Hepatocyte (in vitro differentiated cells): ENCODE measurements around the gene ITM2C. TPM values are rescaled to one million over a fixed set of nuclear protein-coding genes. Genes with fewer than 3 reads are reported as not detected.
A peak's percentile ranks its signal among the peaks of the same experiment; 100 is the strongest.

Experiments used
- DNase-seq: peaks from one replicate; pipeline ENCODE4 v3.0.0-alpha.2; 2016; ENCODE audit warnings: low spot score
- H2AFZ ChIP-seq: fragments of 200-600 bp; sonication (generic); 2 replicates; pipeline ENCODE4 v1.6.0; 2016; ENCODE audit warnings: antibody characterized with exemption, mild to moderate bottlenecking
- H3K27ac ChIP-seq: fragments of 200-600 bp; sonication (generic); 2 replicates; pipeline ENCODE4 v1.5.1; 2016; ENCODE audit warnings: mild to moderate bottlenecking
- H3K27me3 ChIP-seq: fragments of 200-600 bp; sonication (generic); 2 replicates; pipeline ENCODE4 v1.6.1; 2016
- H3K36me3 ChIP-seq: fragments of 200-600 bp; sonication (generic); replicated peaks from 2 replicates; pipeline ENCODE4 v1.5.1; 2016; ENCODE audit warnings: low read depth; ENCODE audit not compliant: insufficient read depth
- H3K4me1 ChIP-seq: fragments of 200-600 bp; sonication (generic); 2 replicates; pipeline ENCODE4 v1.5.1; 2016; ENCODE audit warnings: mild to moderate bottlenecking, moderate library complexity; ENCODE audit not compliant: insufficient read depth
- H3K4me2 ChIP-seq: fragments of 200-600 bp; sonication (generic); 2 replicates; pipeline ENCODE4 v1.6.0; 2016
- H3K4me3 ChIP-seq: fragments of 200-600 bp; sonication (generic); 2 replicates; pipeline ENCODE4 v1.5.1; 2016; ENCODE audit warnings: mild to moderate bottlenecking
- H3K79me2 ChIP-seq: fragments of 200-600 bp; sonication (generic); 2 replicates; pipeline ENCODE4 v1.6.0; 2017; ENCODE audit warnings: mild to moderate bottlenecking
- H3K9me2 ChIP-seq: fragments of 200-600 bp; sonication (generic); replicated peaks from 2 replicates; pipeline ENCODE4 v1.6.0; 2017; ENCODE audit warnings: mild to moderate bottlenecking; ENCODE audit not compliant: insufficient read depth
- H3K9me3 ChIP-seq: fragments of 200-600 bp; sonication (generic); 2 replicates; pipeline ENCODE4 v1.5.1; 2016; ENCODE audit warnings: low read depth, mild to moderate bottlenecking
- H4K20me1 ChIP-seq: fragments of 200-600 bp; sonication (generic); 2 replicates; pipeline ENCODE4 v1.6.0; 2016; ENCODE audit warnings: mild to moderate bottlenecking; ENCODE audit not compliant: insufficient read depth, poor library complexity, severe bottlenecking
- EZH2 ChIP-seq: fragments of 200-600 bp; sonication (generic); IDR thresholded peaks from 2 replicates; pipeline ENCODE4 v1.6.1; 2016; ENCODE audit warnings: antibody characterized with exemption, mild to moderate bottlenecking, borderline replicate concordance
- EZH2phosphoT487 ChIP-seq: fragments of 200-600 bp; sonication (generic); IDR thresholded peaks from one replicate; pipeline ENCODE4 v1.6.1; 2018; ENCODE audit warnings: antibody characterized with exemption, mild to moderate bottlenecking, low read depth, moderate library complexity; ENCODE audit not compliant: unreplicated experiment, severe bottlenecking
- whole genome bisulfite sequencing: methylation state at CpG from one replicate; pipeline ENCODE4 v1.1.6; 2016; ENCODE audit warnings: low lambda C conversion rate; ENCODE audit errors: missing lambda C conversion rate; 5-methylcytosine and 5-hydroxymethylcytosine counted together
- polyA plus RNA-seq: library from polyadenylated mRNA; unstranded; fragments of >200 nt; fragmentation: Nextera tagmentation; extraction: Ambion mirVana; gene quantifications from 2 replicates; pipeline ENCODE4 v1.2.1, GENCODE V29; 2016
- total RNA-seq: library from RNA; depleted of rRNA; stranded (reverse); fragments of >200 nt; gene quantifications from 2 replicates; pipeline ENCODE4 v1.2.3, GENCODE V29; 2014
- TF ChIP-seq, protein P1 (sequence below): fragments of 200-600 bp; sonication (generic); IDR thresholded peaks from 2 replicates; pipeline ENCODE4 v1.5.1; 2016; ENCODE audit warnings: antibody characterized with exemption, mild to moderate bottlenecking; ENCODE audit not compliant: poor library complexity

Gene ITM2C
- total and polyA plus RNA-seq, 2 experiments from 2014 or later, result 485 to 537 TPM

GRCh38 chr2:230863442-230864121, 1.2 kb upstream of the ITM2C start:
- WGBS, result 78% methylated on average over 13 of the region's 13 CpGs
- TF ChIP-seq, protein P1, sequence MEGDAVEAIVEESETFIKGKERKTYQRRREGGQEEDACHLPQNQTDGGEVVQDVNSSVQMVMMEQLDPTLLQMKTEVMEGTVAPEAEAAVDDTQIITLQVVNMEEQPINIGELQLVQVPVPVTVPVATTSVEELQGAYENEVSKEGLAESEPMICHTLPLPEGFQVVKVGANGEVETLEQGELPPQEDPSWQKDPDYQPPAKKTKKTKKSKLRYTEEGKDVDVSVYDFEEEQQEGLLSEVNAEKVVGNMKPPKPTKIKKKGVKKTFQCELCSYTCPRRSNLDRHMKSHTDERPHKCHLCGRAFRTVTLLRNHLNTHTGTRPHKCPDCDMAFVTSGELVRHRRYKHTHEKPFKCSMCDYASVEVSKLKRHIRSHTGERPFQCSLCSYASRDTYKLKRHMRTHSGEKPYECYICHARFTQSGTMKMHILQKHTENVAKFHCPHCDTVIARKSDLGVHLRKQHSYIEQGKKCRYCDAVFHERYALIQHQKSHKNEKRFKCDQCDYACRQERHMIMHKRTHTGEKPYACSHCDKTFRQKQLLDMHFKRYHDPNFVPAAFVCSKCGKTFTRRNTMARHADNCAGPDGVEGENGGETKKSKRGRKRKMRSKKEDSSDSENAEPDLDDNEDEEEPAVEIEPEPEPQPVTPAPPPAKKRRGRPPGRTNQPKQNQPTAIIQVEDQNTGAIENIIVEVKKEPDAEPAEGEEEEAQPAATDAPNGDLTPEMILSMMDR, result no peak
- TF ChIP-seq EZH2phosphoT487 (no peak), EZH2 (no peak)
- Histone ChIP-seq H3K79me2 (peaks cover 37% of the 10 kb centered on the region), H2AFZ (no peak overlapping the region), H3K27ac (no peak overlapping the region), H3K4me3 (no peak overlapping the region), H3K9me3 (no peaks in the 10 kb centered on the region), H3K9me2 (no peaks in the 10 kb centered on the region), H4K20me1 (peaks cover 4% of the 10 kb centered on the region), H3K36me3 (no peaks in the 10 kb centered on the region), H3K4me1 (peaks cover 25% of the 10 kb centered on the region), H3K27me3 (no peaks in the 10 kb centered on the region), H3K4me2 (peak overlapping the region; percentile 91)
- DNase-seq, result no peak

DNA sequence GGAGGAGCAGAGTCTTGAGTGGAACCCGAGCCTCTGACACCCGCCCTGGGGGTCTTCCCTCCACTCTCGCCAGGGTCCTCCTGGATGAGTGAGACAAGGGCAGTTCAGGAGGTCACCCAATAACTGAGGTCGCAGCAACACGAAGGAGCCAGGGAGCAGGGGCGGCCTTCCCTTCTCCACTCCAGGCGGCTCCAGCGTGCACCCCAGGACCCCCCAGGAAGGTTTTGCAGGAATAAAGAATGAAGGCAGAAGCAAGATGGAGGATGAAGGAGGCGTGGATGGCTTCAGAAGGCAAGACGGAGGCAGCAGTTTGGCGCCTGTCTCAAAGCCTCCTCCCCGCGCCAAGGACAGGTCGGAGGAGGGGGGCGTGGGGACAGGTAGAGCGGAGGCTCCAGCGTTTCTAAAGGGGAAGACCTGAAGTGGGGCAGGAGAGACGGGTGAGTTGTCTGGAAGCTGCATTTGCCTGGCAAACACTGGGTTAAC, 579 bp upstream of the ITM2C start:
- peak overlapping the region; percentile 97 for H3K27ac ChIP-seq
- WGBS, result 34% methylated on average over 18 of the region's 18 CpGs
- peaks cover 43% of the 10 kb centered on the region for H3K79me2 ChIP-seq
- peaks cover 31% of the 10 kb centered on the region for H3K4me1 ChIP-seq
- H3K9me2 ChIP-seq, result no peaks in the 10 kb centered on the region
- H3K9me3 ChIP-seq, result no peaks in the 10 kb centered on the region
- H2AFZ ChIP-seq, result peak overlapping the region; percentile 61
- DNase-seq, result no peak
- no peaks in the 10 kb centered on the region for H3K36me3 ChIP-seq
- TF ChIP-seq EZH2 (no peak), EZH2phosphoT487 (no peak)
- TF ChIP-seq, protein P1, result no peak
- H3K27me3 ChIP-seq, result no peaks in the 10 kb centered on the region
- H3K4me2 ChIP-seq, result peak overlapping the region; percentile 91
- H4K20me1 ChIP-seq, result peaks cover 4% of the 10 kb centered on the region
- H3K4me3 ChIP-seq, result peak overlapping the region; percentile 31

DNA sequence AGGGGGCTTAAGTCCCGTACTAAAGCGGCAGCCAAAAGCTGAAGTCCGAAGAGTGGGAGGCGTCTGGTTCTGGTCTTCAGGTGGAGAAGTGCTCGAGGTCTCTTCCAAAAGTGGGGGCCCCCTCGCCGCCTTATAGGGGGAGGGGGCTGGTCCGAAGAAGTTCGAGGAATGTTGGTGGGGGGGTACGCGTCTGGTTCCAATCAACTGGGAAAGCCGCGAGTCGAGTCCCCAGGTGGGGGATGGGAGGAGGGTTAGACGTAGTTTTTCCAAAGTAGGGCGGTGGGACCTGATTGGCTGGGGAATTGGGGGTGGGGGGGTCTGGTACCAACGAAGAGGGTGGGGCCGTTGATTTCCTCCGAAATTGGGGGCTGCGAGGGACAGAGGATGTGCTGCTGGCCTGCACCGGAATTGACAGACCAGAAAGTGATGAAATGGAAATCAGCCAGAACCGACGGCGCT, 594 bp downstream of the ITM2C start:
- Histone ChIP-seq H3K27me3 (no peaks in the 10 kb centered on the region), H3K27ac (peak overlapping the region; percentile 97), H3K4me3 (peak overlapping the region; percentile 99), H3K9me3 (no peaks in the 10 kb centered on the region), H3K36me3 (no peaks in the 10 kb centered on the region), H2AFZ (peak overlapping the region; percentile 77), H3K9me2 (no peaks in the 10 kb centered on the region), H3K4me2 (peak overlapping the region; percentile 91), H3K79me2 (peaks cover 52% of the 10 kb centered on the region), H4K20me1 (peaks cover 4% of the 10 kb centered on the region), H3K4me1 (peaks cover 42% of the 10 kb centered on the region)
- peak; percentile 67 for DNase-seq
- no peak for TF ChIP-seq EZH2phosphoT487
- WGBS, result 0% methylated on average over 7 of the region's 24 CpGs
